ENCODE measurements around the gene BMPR1B.

Gene BMPR1B

GRCh38 chr4:94959307-94959706, 201.6 kb downstream of the BMPR1B start:
- Histone ChIP-seq H3K36me3 (ENCODE audit: insufficient read depth, low read length) (no peaks in the 10 kb centered on the region), H3K4me1 (ENCODE audit: insufficient read depth, low read length) (peaks cover 4% of the 10 kb centered on the region), H3K9ac (ENCODE audit: low read depth, low read length) (no peak overlapping the region), H3K9me3 (ENCODE audit: insufficient read depth, low read depth, low read length) (no peaks in the 10 kb centered on the region), H3K4me3 (ENCODE audit: low read length) (no peak overlapping the region), H3K27ac (ENCODE audit: low read depth, low read length) (no peak overlapping the region), H3K27me3 (ENCODE audit: insufficient read depth, low read length) (no peaks in the 10 kb centered on the region)
- 100% methylated on average over 1 of the region's 1 CpG for WGBS

GRCh38 chr4:94960708-94961107, 203.0 kb downstream of the BMPR1B start:
- WGBS: 89% methylated on average over 1 of the region's 1 CpG
- Histone ChIP-seq H3K4me3 (ENCODE audit: low read length) (no peak overlapping the region), H3K9ac (ENCODE audit: low read depth, low read length) (no peak overlapping the region), H3K27me3 (ENCODE audit: insufficient read depth, low read length) (no peaks in the 10 kb centered on the region), H3K27ac (ENCODE audit: low read depth, low read length) (no peak overlapping the region), H3K36me3 (ENCODE audit: insufficient read depth, low read length) (no peaks in the 10 kb centered on the region), H3K4me1 (ENCODE audit: insufficient read depth, low read length) (peaks cover 4% of the 10 kb centered on the region), H3K9me3 (ENCODE audit: insufficient read depth, low read depth, low read length) (no peaks in the 10 kb centered on the region)

GRCh38 chr4:94961420-94961819, 203.7 kb downstream of the BMPR1B start:
- Histone ChIP-seq H3K9ac (ENCODE audit: low read depth, low read length) (no peak overlapping the region), H3K27ac (ENCODE audit: low read depth, low read length) (no peak overlapping the region), H3K4me1 (ENCODE audit: insufficient read depth, low read length) (peaks cover 4% of the 10 kb centered on the region), H3K27me3 (ENCODE audit: insufficient read depth, low read length) (no peaks in the 10 kb centered on the region), H3K4me3 (ENCODE audit: low read length) (no peak overlapping the region), H3K36me3 (ENCODE audit: insufficient read depth, low read length) (no peaks in the 10 kb centered on the region), H3K9me3 (ENCODE audit: insufficient read depth, low read depth, low read length) (no peaks in the 10 kb centered on the region)
- no CpG with 5 or more reads among the region's 2 CpGs for WGBS

- no peak overlapping the region for H3K27ac ChIP-seq (ENCODE audit: low read depth, low read length)
- no peaks in the 10 kb centered on the region for H3K4me1 ChIP-seq (ENCODE audit: insufficient read depth, low read length)
- H3K9ac ChIP-seq (ENCODE audit: low read depth, low read length): no peak overlapping the region
- no peaks in the 10 kb centered on the region for H3K36me3 ChIP-seq (ENCODE audit: insufficient read depth, low read length)
- no peaks in the 10 kb centered on the region for H3K9me3 ChIP-seq (ENCODE audit: insufficient read depth, low read depth, low read length)
- H3K27me3 ChIP-seq (ENCODE audit: insufficient read depth, low read length): no peaks in the 10 kb centered on the region
- no peak overlapping the region for H3K4me3 ChIP-seq (ENCODE audit: low read length)
Observed at GRCh38 chr4:94962484-94962883, 204.7 kb downstream of the BMPR1B start.

- no peak overlapping the region for H3K4me3 ChIP-seq (ENCODE audit: low read length)
- H3K27ac ChIP-seq (ENCODE audit: low read depth, low read length): no peak overlapping the region
- no peaks in the 10 kb centered on the region for H3K9me3 ChIP-seq (ENCODE audit: insufficient read depth, low read depth, low read length)
- no peak overlapping the region for H3K9ac ChIP-seq (ENCODE audit: low read depth, low read length)
- H3K27me3 ChIP-seq (ENCODE audit: insufficient read depth, low read length): no peaks in the 10 kb centered on the region
- no peaks in the 10 kb centered on the region for H3K4me1 ChIP-seq (ENCODE audit: insufficient read depth, low read length)
- no peaks in the 10 kb centered on the region for H3K36me3 ChIP-seq (ENCODE audit: insufficient read depth, low read length)
Observed at GRCh38 chr4:94965852-94966251, 208.1 kb downstream of the BMPR1B start.

GRCh38 chr4:94968493-94968892, 210.7 kb downstream of the BMPR1B start:
- 84% methylated on average over 4 of the region's 4 CpGs for WGBS
- Histone ChIP-seq H3K36me3 (ENCODE audit: insufficient read depth, low read length) (no peaks in the 10 kb centered on the region), H3K9me3 (ENCODE audit: insufficient read depth, low read depth, low read length) (no peaks in the 10 kb centered on the region), H3K9ac (ENCODE audit: low read depth, low read length) (no peak overlapping the region), H3K4me3 (ENCODE audit: low read length) (no peak overlapping the region), H3K27ac (ENCODE audit: low read depth, low read length) (no peak overlapping the region), H3K27me3 (ENCODE audit: insufficient read depth, low read length) (no peaks in the 10 kb centered on the region), H3K4me1 (ENCODE audit: insufficient read depth, low read length) (no peaks in the 10 kb centered on the region)

- WGBS: 67% methylated on average over 1 of the region's 1 CpG
- H3K27ac ChIP-seq (ENCODE audit: low read depth, low read length): no peak overlapping the region
- no peaks in the 10 kb centered on the region for H3K4me1 ChIP-seq (ENCODE audit: insufficient read depth, low read length)
- no peak overlapping the region for H3K9ac ChIP-seq (ENCODE audit: low read depth, low read length)
- no peaks in the 10 kb centered on the region for H3K27me3 ChIP-seq (ENCODE audit: insufficient read depth, low read length)
- H3K36me3 ChIP-seq (ENCODE audit: insufficient read depth, low read length): no peaks in the 10 kb centered on the region
- H3K9me3 ChIP-seq (ENCODE audit: insufficient read depth, low read depth, low read length): no peaks in the 10 kb centered on the region
- no peak overlapping the region for H3K4me3 ChIP-seq (ENCODE audit: low read length)
Observed at GRCh38 chr4:94970650-94971049, 212.9 kb downstream of the BMPR1B start.

- Histone ChIP-seq H3K27me3 (ENCODE audit: insufficient read depth, low read length) (no peaks in the 10 kb centered on the region), H3K9ac (ENCODE audit: low read depth, low read length) (no peak overlapping the region), H3K4me3 (ENCODE audit: low read length) (no peak overlapping the region), H3K9me3 (ENCODE audit: insufficient read depth, low read depth, low read length) (no peaks in the 10 kb centered on the region), H3K4me1 (ENCODE audit: insufficient read depth, low read length) (no peaks in the 10 kb centered on the region), H3K27ac (ENCODE audit: low read depth, low read length) (no peak overlapping the region), H3K36me3 (ENCODE audit: insufficient read depth, low read length) (no peaks in the 10 kb centered on the region)
- 93% methylated on average over 3 of the region's 3 CpGs for WGBS
Observed at GRCh38 chr4:94974773-94975172, 217.0 kb downstream of the BMPR1B start.

GRCh38 chr4:94976371-94977011, 218.7 kb downstream of the BMPR1B start:
- Histone ChIP-seq H3K9ac (ENCODE audit: low read depth, low read length) (no peak overlapping the region), H3K27me3 (ENCODE audit: insufficient read depth, low read length) (no peaks in the 10 kb centered on the region), H3K4me3 (ENCODE audit: low read length) (no peak overlapping the region), H3K36me3 (ENCODE audit: insufficient read depth, low read length) (no peaks in the 10 kb centered on the region), H3K27ac (ENCODE audit: low read depth, low read length) (no peak overlapping the region), H3K9me3 (ENCODE audit: insufficient read depth, low read depth, low read length) (no peaks in the 10 kb centered on the region), H3K4me1 (ENCODE audit: insufficient read depth, low read length) (no peaks in the 10 kb centered on the region)
- 90% methylated on average over 1 of the region's 1 CpG for WGBS

- Histone ChIP-seq H3K36me3 (ENCODE audit: insufficient read depth, low read length) (no peaks in the 10 kb centered on the region), H3K9ac (ENCODE audit: low read depth, low read length) (no peak overlapping the region), H3K9me3 (ENCODE audit: insufficient read depth, low read depth, low read length) (no peaks in the 10 kb centered on the region), H3K27ac (ENCODE audit: low read depth, low read length) (no peak overlapping the region), H3K4me3 (ENCODE audit: low read length) (no peak overlapping the region), H3K27me3 (ENCODE audit: insufficient read depth, low read length) (no peaks in the 10 kb centered on the region), H3K4me1 (ENCODE audit: insufficient read depth, low read length) (no peaks in the 10 kb centered on the region)
- 93% methylated on average over 3 of the region's 3 CpGs for WGBS
Observed at GRCh38 chr4:94978904-94979303, 221.1 kb downstream of the BMPR1B start.

GRCh38 chr4:94979621-94980020, 221.9 kb downstream of the BMPR1B start:
- Histone ChIP-seq H3K9ac (ENCODE audit: low read depth, low read length) (no peak overlapping the region), H3K27ac (ENCODE audit: low read depth, low read length) (no peak overlapping the region), H3K4me3 (ENCODE audit: low read length) (no peak overlapping the region), H3K9me3 (ENCODE audit: insufficient read depth, low read depth, low read length) (no peaks in the 10 kb centered on the region), H3K4me1 (ENCODE audit: insufficient read depth, low read length) (no peaks in the 10 kb centered on the region), H3K27me3 (ENCODE audit: insufficient read depth, low read length) (no peaks in the 10 kb centered on the region), H3K36me3 (ENCODE audit: insufficient read depth, low read length) (no peaks in the 10 kb centered on the region)
- WGBS: 90% methylated on average over 5 of the region's 5 CpGs

Measured in HUES64 (cell line).